ENCODE measurements around the gene CSF1. TPM values are rescaled to one million over a fixed set of nuclear protein-coding genes. Genes with fewer than 3 reads are reported as not detected.

The CSF1 gene
- total and polyA plus RNA-seq, 2 experiments from 2014 or later = 1.4 to 3.5 TPM

- no peak for DNase-seq (ENCODE audit: low spot score)
These were observed 6.6 kb downstream of the CSF1 start for GRCh38 chr1:109917051-109917767.

More at GRCh38 chr1:109917051-109917767, 6.6 kb downstream of the CSF1 start:
- H3K36me3 ChIP-seq (ENCODE audit: insufficient read depth) = no peaks in the 10 kb centered on the region
- H3K4me3 ChIP-seq = no peak overlapping the region
- no peak for TF ChIP-seq EZH2 (IDR thresholded peaks at IDR 0.05; ENCODE audit: low read depth, unreplicated experiment)
- no peak for TF ChIP-seq REST (IDR thresholded peaks at IDR 0.05; ENCODE audit: unreplicated experiment)
- TF ChIP-seq ZNF331 (CRISPR knock-in tag; IDR thresholded peaks at IDR 0.05; ENCODE audit: low read depth) = no peak
- TF ChIP-seq ETS1 (IDR thresholded peaks at IDR 0.05) = no peak
- no peak for TF ChIP-seq STAT1 (IDR thresholded peaks at IDR 0.05; ENCODE audit: unreplicated experiment)
- no peak for TF ChIP-seq ZNF462 (CRISPR knock-in tag; IDR thresholded peaks at IDR 0.05)
- TF ChIP-seq POLR2AphosphoS5 (IDR thresholded peaks at IDR 0.05; ENCODE audit: low read depth) = no peak
- TF ChIP-seq EZH2phosphoT487 (IDR thresholded peaks at IDR 0.05; ENCODE audit: unreplicated experiment) = no peak
- no peak for TF ChIP-seq CTCF (conservative IDR thresholded peaks at IDR 0.05; ENCODE audit: low read depth in 2 of 2)
- TF ChIP-seq ZNF114 (CRISPR knock-in tag; IDR thresholded peaks at IDR 0.05) = no peak
- TF ChIP-seq CREB1 (CRISPR knock-in tag; IDR thresholded peaks at IDR 0.05; ENCODE audit: low read depth) = no peak
- TF ChIP-seq JUNB (IDR thresholded peaks at IDR 0.05; ENCODE audit: unreplicated experiment) = no peak
- peaks cover 8% of the 10 kb centered on the region for H3K27me3 Mint-ChIP-seq (ENCODE audit: insufficient read depth, low read depth, poor library complexity)
- H3K4me2 ChIP-seq = no peak overlapping the region
- H3K27ac Mint-ChIP-seq = no peak overlapping the region
- H4K20me1 ChIP-seq (replicated peaks; ENCODE audit: insufficient read depth) = no peaks in the 10 kb centered on the region
- H3F3A ChIP-seq (replicated peaks; ENCODE audit: low read depth) = no peaks in the 10 kb centered on the region
- peaks cover 9% of the 10 kb centered on the region for H3K4me1 Mint-ChIP-seq
- ATAC-seq = no peak
- no peaks in the 10 kb centered on the region for H3K9me2 ChIP-seq (ENCODE audit: insufficient read depth)
- H3K79me2 ChIP-seq (replicated peaks; ENCODE audit: insufficient read depth) = no peaks in the 10 kb centered on the region
- peaks cover 15% of the 10 kb centered on the region for H3K27me3 ChIP-seq (ENCODE audit: insufficient read depth)
- H2AFZ ChIP-seq = no peak overlapping the region
- H3K9me3 Mint-ChIP-seq = no peaks in the 10 kb centered on the region
- H3K4me3 Mint-ChIP-seq = no peak overlapping the region
- no peak overlapping the region for H3K27ac ChIP-seq (ENCODE audit: low read depth)
- H3K4me1 ChIP-seq (ENCODE audit: insufficient read depth) = peaks cover 1% of the 10 kb centered on the region; the same call in 1 of the 2 replicates
- peaks cover 9% of the 10 kb centered on the region for H3K36me3 Mint-ChIP-seq (ENCODE audit: low read depth)

Measured in GM23338 (cell line).